ENCODE results near the gene LNPEP. TPM values are rescaled to one million over a fixed set of nuclear protein-coding genes. Genes with fewer than 3 reads are reported as not detected.

The LNPEP gene
- 57.4 TPM for total RNA-seq

- Histone ChIP-seq H3K4me1 (ENCODE audit: control insufficient read depth in 3 of 3, insufficient read depth in 3 of 3, low read length in 3 of 3) (peaks cover 18 to 49% (median 34%) of the 10 kb centered on the region in 3 donors), H3K9ac (ENCODE audit: low read depth in 1 of 3, low read length in 3 of 3) (peak within 1 kb of the TSS; percentile 96 to 99 (median 97)), H3K4me3 (ENCODE audit: low read length in 3 of 3) (peak within 1 kb of the TSS; percentile 85 to 98 (median 94)), H3K36me3 (ENCODE audit: control insufficient read depth in 3 of 3, insufficient read depth in 3 of 3, low read length in 3 of 3) (no peaks in the 10 kb centered on the region), H3K27me3 (ENCODE audit: control insufficient read depth in 3 of 3, insufficient read depth in 3 of 3, low read length in 3 of 3) (no peaks in the 10 kb centered on the region), H3K27ac (ENCODE audit: low read depth, low read length) (peak within 1 kb of the TSS; percentile 97), H3K9me3 (ENCODE audit: control insufficient read depth in 3 of 3, low read length in 3 of 3) (no peaks in the 10 kb centered on the region)
Measured at GRCh38 chr5:96935559-96936430, at the start of gene LNPEP. Gene LNPEP, plus strand, starts transcription at chr5:96936080. Its CDS starts 76 bp downstream, at chr5:96936156.

GRCh38 chr5:96893342-96893741, 42.5 kb upstream of the LNPEP start:
- Histone ChIP-seq H3K9me3 (ENCODE audit: control insufficient read depth in 3 of 3, low read length in 3 of 3) (no peaks in the 10 kb centered on the region), H3K27ac (ENCODE audit: low read depth, low read length) (no peak overlapping the region), H3K9ac (ENCODE audit: low read depth in 1 of 3, low read length in 3 of 3) (no peak overlapping the region), H3K4me1 (ENCODE audit: control insufficient read depth in 3 of 3, insufficient read depth in 3 of 3, low read length in 3 of 3) (no peaks in the 10 kb centered on the region), H3K36me3 (ENCODE audit: control insufficient read depth in 3 of 3, insufficient read depth in 3 of 3, low read length in 3 of 3) (peaks cover 2 to 20% (median 6%) of the 10 kb centered on the region in 3 donors), H3K27me3 (ENCODE audit: control insufficient read depth in 3 of 3, insufficient read depth in 3 of 3, low read length in 3 of 3) (no peaks in the 10 kb centered on the region), H3K4me3 (ENCODE audit: low read length in 3 of 3) (no peak overlapping the region)

- H3K9me3 ChIP-seq (ENCODE audit: control insufficient read depth in 3 of 3, low read length in 3 of 3), result no peaks in the 10 kb centered on the region
- H3K9ac ChIP-seq (ENCODE audit: low read depth in 1 of 3, low read length in 3 of 3), result no peak overlapping the region
- H3K36me3 ChIP-seq (ENCODE audit: control insufficient read depth in 3 of 3, insufficient read depth in 3 of 3, low read length in 3 of 3), result peaks cover 0 to 17% (median 6%) of the 10 kb centered on the region in 3 donors
- H3K27ac ChIP-seq (ENCODE audit: low read depth, low read length), result no peak overlapping the region
- no peak overlapping the region for H3K4me3 ChIP-seq (ENCODE audit: low read length in 3 of 3)
- H3K4me1 ChIP-seq (ENCODE audit: control insufficient read depth in 3 of 3, insufficient read depth in 3 of 3, low read length in 3 of 3), result no peaks in the 10 kb centered on the region
- H3K27me3 ChIP-seq (ENCODE audit: control insufficient read depth in 3 of 3, insufficient read depth in 3 of 3, low read length in 3 of 3), result no peaks in the 10 kb centered on the region
Measured at GRCh38 chr5:96896276-96896675, 39.6 kb upstream of the LNPEP start.

DNA sequence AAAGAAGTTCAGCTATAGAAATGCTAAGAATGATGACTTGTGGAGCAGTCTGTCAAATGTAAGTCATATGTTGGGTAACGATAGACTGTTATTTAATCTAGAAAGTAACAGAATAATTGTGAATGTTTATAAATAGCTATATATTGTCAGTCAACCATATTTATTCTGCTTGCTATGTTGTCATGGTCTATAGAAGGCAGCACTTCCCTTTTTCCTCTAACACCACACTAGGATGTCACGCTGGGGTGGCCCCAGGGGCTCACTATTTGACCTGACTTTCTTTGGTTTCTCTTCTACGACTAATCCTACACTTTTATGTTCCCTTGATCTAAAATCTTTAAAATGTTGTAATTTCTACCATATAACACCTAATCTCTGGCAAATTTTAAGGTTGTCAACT, 39.1 kb upstream of the LNPEP start:
- H3K9ac ChIP-seq (ENCODE audit: low read depth in 1 of 3, low read length in 3 of 3), result no peak overlapping the region
- no peaks in the 10 kb centered on the region for H3K4me1 ChIP-seq (ENCODE audit: control insufficient read depth in 3 of 3, insufficient read depth in 3 of 3, low read length in 3 of 3)
- H3K36me3 ChIP-seq (ENCODE audit: control insufficient read depth in 3 of 3, insufficient read depth in 3 of 3, low read length in 3 of 3), result peaks cover 0 to 19% (median 6%) of the 10 kb centered on the region in 3 donors
- H3K27ac ChIP-seq (ENCODE audit: low read depth, low read length), result no peak overlapping the region
- no peak overlapping the region for H3K4me3 ChIP-seq (ENCODE audit: low read length in 3 of 3)
- H3K9me3 ChIP-seq (ENCODE audit: control insufficient read depth in 3 of 3, low read length in 3 of 3), result no peaks in the 10 kb centered on the region
- no peaks in the 10 kb centered on the region for H3K27me3 ChIP-seq (ENCODE audit: control insufficient read depth in 3 of 3, insufficient read depth in 3 of 3, low read length in 3 of 3)

GRCh38 chr5:96901384-96901783, 34.5 kb upstream of the LNPEP start:
- no peaks in the 10 kb centered on the region for H3K4me1 ChIP-seq (ENCODE audit: control insufficient read depth in 3 of 3, insufficient read depth in 3 of 3, low read length in 3 of 3)
- no peak overlapping the region for H3K27ac ChIP-seq (ENCODE audit: low read depth, low read length)
- H3K4me3 ChIP-seq (ENCODE audit: low read length in 3 of 3), result no peak overlapping the region
- peaks cover 0 to 10% (median 3%) of the 10 kb centered on the region in 3 donors for H3K36me3 ChIP-seq (ENCODE audit: control insufficient read depth in 3 of 3, insufficient read depth in 3 of 3, low read length in 3 of 3)
- no peak overlapping the region for H3K9ac ChIP-seq (ENCODE audit: low read depth in 1 of 3, low read length in 3 of 3)
- no peaks in the 10 kb centered on the region for H3K9me3 ChIP-seq (ENCODE audit: control insufficient read depth in 3 of 3, low read length in 3 of 3)
- no peaks in the 10 kb centered on the region for H3K27me3 ChIP-seq (ENCODE audit: control insufficient read depth in 3 of 3, insufficient read depth in 3 of 3, low read length in 3 of 3)

- no peak overlapping the region for H3K27ac ChIP-seq (ENCODE audit: low read depth, low read length)
- H3K9me3 ChIP-seq (ENCODE audit: control insufficient read depth in 3 of 3, low read length in 3 of 3), result no peaks in the 10 kb centered on the region
- H3K36me3 ChIP-seq (ENCODE audit: control insufficient read depth in 3 of 3, insufficient read depth in 3 of 3, low read length in 3 of 3), result peaks cover 0 to 10% (median 3%) of the 10 kb centered on the region in 3 donors
- no peaks in the 10 kb centered on the region for H3K4me1 ChIP-seq (ENCODE audit: control insufficient read depth in 3 of 3, insufficient read depth in 3 of 3, low read length in 3 of 3)
- H3K27me3 ChIP-seq (ENCODE audit: control insufficient read depth in 3 of 3, insufficient read depth in 3 of 3, low read length in 3 of 3), result no peaks in the 10 kb centered on the region
- H3K9ac ChIP-seq (ENCODE audit: low read depth in 1 of 3, low read length in 3 of 3), result no peak overlapping the region
- H3K4me3 ChIP-seq (ENCODE audit: low read length in 3 of 3), result no peak overlapping the region
Measured at GRCh38 chr5:96901841-96902240, 34.0 kb upstream of the LNPEP start.

DNA sequence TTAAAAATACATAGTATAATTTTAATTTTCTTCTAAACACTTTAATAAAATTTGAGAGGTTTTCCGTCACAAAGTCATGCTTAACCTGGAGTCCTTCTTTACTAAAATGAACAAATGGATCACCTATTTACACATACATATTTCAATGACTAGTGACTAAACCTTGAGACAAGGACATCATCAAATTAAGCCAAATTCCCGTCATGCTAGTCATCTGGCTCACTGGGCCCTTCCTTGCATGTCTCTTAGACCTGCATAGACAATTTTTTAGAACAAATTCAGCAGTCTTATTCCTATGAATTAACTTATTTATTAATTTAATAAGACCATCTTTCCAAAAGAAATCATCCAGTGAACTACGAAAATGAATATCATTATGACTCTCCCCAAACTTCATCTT, 33.0 kb upstream of the LNPEP start:
- Histone ChIP-seq H3K36me3 (ENCODE audit: control insufficient read depth in 3 of 3, insufficient read depth in 3 of 3, low read length in 3 of 3) (peaks cover 0 to 8% (median 3%) of the 10 kb centered on the region in 3 donors), H3K27me3 (ENCODE audit: control insufficient read depth in 3 of 3, insufficient read depth in 3 of 3, low read length in 3 of 3) (no peaks in the 10 kb centered on the region), H3K9me3 (ENCODE audit: control insufficient read depth in 3 of 3, low read length in 3 of 3) (no peaks in the 10 kb centered on the region), H3K9ac (ENCODE audit: low read depth in 1 of 3, low read length in 3 of 3) (no peak overlapping the region), H3K27ac (ENCODE audit: low read depth, low read length) (no peak overlapping the region), H3K4me3 (ENCODE audit: low read length in 3 of 3) (no peak overlapping the region), H3K4me1 (ENCODE audit: control insufficient read depth in 3 of 3, insufficient read depth in 3 of 3, low read length in 3 of 3) (no peaks in the 10 kb centered on the region)

DNA sequence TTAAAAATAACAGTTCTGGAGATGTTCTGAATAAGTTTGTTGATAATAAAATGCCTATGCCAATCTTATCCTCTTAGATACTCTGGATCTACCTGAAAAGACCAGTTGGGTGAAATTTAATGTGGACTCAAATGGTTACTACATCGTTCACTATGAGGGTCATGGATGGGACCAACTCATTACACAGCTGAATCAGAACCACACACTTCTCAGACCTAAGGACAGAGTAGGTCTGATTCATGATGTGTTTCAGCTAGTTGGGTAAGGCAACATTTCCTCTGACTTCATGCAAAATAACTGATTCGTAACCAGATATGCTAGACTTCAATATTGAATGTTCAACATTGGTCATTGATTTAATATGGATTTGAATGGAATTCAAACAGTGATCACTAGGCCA, 32.6 kb upstream of the LNPEP start:
- Histone ChIP-seq H3K9ac (ENCODE audit: low read depth in 1 of 3, low read length in 3 of 3) (no peak overlapping the region), H3K4me1 (ENCODE audit: control insufficient read depth in 3 of 3, insufficient read depth in 3 of 3, low read length in 3 of 3) (no peaks in the 10 kb centered on the region), H3K27ac (ENCODE audit: low read depth, low read length) (no peak overlapping the region), H3K36me3 (ENCODE audit: control insufficient read depth in 3 of 3, insufficient read depth in 3 of 3, low read length in 3 of 3) (peaks cover 0 to 10% (median 3%) of the 10 kb centered on the region in 3 donors), H3K27me3 (ENCODE audit: control insufficient read depth in 3 of 3, insufficient read depth in 3 of 3, low read length in 3 of 3) (no peaks in the 10 kb centered on the region), H3K9me3 (ENCODE audit: control insufficient read depth in 3 of 3, low read length in 3 of 3) (no peaks in the 10 kb centered on the region), H3K4me3 (ENCODE audit: low read length in 3 of 3) (no peak overlapping the region)

- no peak overlapping the region for H3K9ac ChIP-seq (ENCODE audit: low read depth in 1 of 3, low read length in 3 of 3)
- no peak overlapping the region for H3K27ac ChIP-seq (ENCODE audit: low read depth, low read length)
- H3K36me3 ChIP-seq (ENCODE audit: control insufficient read depth in 3 of 3, insufficient read depth in 3 of 3, low read length in 3 of 3), result peaks cover 0 to 7% (median 3%) of the 10 kb centered on the region in 3 donors
- H3K4me1 ChIP-seq (ENCODE audit: control insufficient read depth in 3 of 3, insufficient read depth in 3 of 3, low read length in 3 of 3), result peaks cover 4 to 5% (median 5%) of the 10 kb centered on the region in 3 donors
- H3K27me3 ChIP-seq (ENCODE audit: control insufficient read depth in 3 of 3, insufficient read depth in 3 of 3, low read length in 3 of 3), result no peaks in the 10 kb centered on the region
- no peaks in the 10 kb centered on the region for H3K9me3 ChIP-seq (ENCODE audit: control insufficient read depth in 3 of 3, low read length in 3 of 3)
- H3K4me3 ChIP-seq (ENCODE audit: low read length in 3 of 3), result no peak overlapping the region
Measured at GRCh38 chr5:96904054-96904931, 31.6 kb upstream of the LNPEP start.
